Measurements from ENCODE around the gene KIAA1958. TPM values are rescaled to one million over a fixed set of nuclear protein-coding genes. Genes with fewer than 3 reads are reported as not detected.

The KIAA1958 gene
- total RNA-seq, 1 donor from 2014 or later, result 3.7 TPM

- Histone ChIP-seq H3K4me1 (ENCODE audit: control insufficient read depth in 3 of 3, insufficient read depth in 3 of 3, low read length in 3 of 3) (no peaks in the 10 kb centered on the region), H3K27me3 (ENCODE audit: control insufficient read depth in 3 of 3, insufficient read depth in 3 of 3, low read length in 3 of 3) (no peaks in the 10 kb centered on the region), H3K4me3 (ENCODE audit: low read length in 3 of 3) (no peak overlapping the region), H3K9ac (ENCODE audit: low read depth in 1 of 3, low read length in 3 of 3) (no peak overlapping the region), H3K9me3 (ENCODE audit: control insufficient read depth in 3 of 3, low read length in 3 of 3) (no peaks in the 10 kb centered on the region), H3K36me3 (ENCODE audit: control insufficient read depth in 3 of 3, insufficient read depth in 3 of 3, low read length in 3 of 3) (no peaks in the 10 kb centered on the region), H3K27ac (ENCODE audit: low read depth, low read length) (no peak overlapping the region)
These were observed 54.2 kb downstream of the KIAA1958 start for GRCh38 chr9:112540800-112541199.

GRCh38 chr9:112541685-112542084 is 55.1 kb downstream of the KIAA1958 start:
- H3K4me1 ChIP-seq (ENCODE audit: control insufficient read depth in 3 of 3, insufficient read depth in 3 of 3, low read length in 3 of 3), result no peaks in the 10 kb centered on the region
- H3K9ac ChIP-seq (ENCODE audit: low read depth in 1 of 3, low read length in 3 of 3), result no peak overlapping the region
- no peaks in the 10 kb centered on the region for H3K9me3 ChIP-seq (ENCODE audit: control insufficient read depth in 3 of 3, low read length in 3 of 3)
- no peak overlapping the region for H3K4me3 ChIP-seq (ENCODE audit: low read length in 3 of 3)
- no peak overlapping the region for H3K27ac ChIP-seq (ENCODE audit: low read depth, low read length)
- H3K27me3 ChIP-seq (ENCODE audit: control insufficient read depth in 3 of 3, insufficient read depth in 3 of 3, low read length in 3 of 3), result no peaks in the 10 kb centered on the region
- no peaks in the 10 kb centered on the region for H3K36me3 ChIP-seq (ENCODE audit: control insufficient read depth in 3 of 3, insufficient read depth in 3 of 3, low read length in 3 of 3)

GRCh38 chr9:112542593-112543292 is 56.1 kb downstream of the KIAA1958 start:
- H3K4me3 ChIP-seq (ENCODE audit: low read length in 3 of 3), result no peak overlapping the region
- no peak overlapping the region for H3K27ac ChIP-seq (ENCODE audit: low read depth, low read length)
- no peaks in the 10 kb centered on the region for H3K4me1 ChIP-seq (ENCODE audit: control insufficient read depth in 3 of 3, insufficient read depth in 3 of 3, low read length in 3 of 3)
- no peaks in the 10 kb centered on the region for H3K27me3 ChIP-seq (ENCODE audit: control insufficient read depth in 3 of 3, insufficient read depth in 3 of 3, low read length in 3 of 3)
- no peaks in the 10 kb centered on the region for H3K36me3 ChIP-seq (ENCODE audit: control insufficient read depth in 3 of 3, insufficient read depth in 3 of 3, low read length in 3 of 3)
- no peak overlapping the region for H3K9ac ChIP-seq (ENCODE audit: low read depth in 1 of 3, low read length in 3 of 3)
- no peaks in the 10 kb centered on the region for H3K9me3 ChIP-seq (ENCODE audit: control insufficient read depth in 3 of 3, low read length in 3 of 3)

GRCh38 chr9:112544477-112544876 is 57.9 kb downstream of the KIAA1958 start:
- H3K27me3 ChIP-seq (ENCODE audit: control insufficient read depth in 3 of 3, insufficient read depth in 3 of 3, low read length in 3 of 3), result no peaks in the 10 kb centered on the region
- no peaks in the 10 kb centered on the region for H3K4me1 ChIP-seq (ENCODE audit: control insufficient read depth in 3 of 3, insufficient read depth in 3 of 3, low read length in 3 of 3)
- H3K9me3 ChIP-seq (ENCODE audit: control insufficient read depth in 3 of 3, low read length in 3 of 3), result no peaks in the 10 kb centered on the region
- no peak overlapping the region for H3K27ac ChIP-seq (ENCODE audit: low read depth, low read length)
- no peak overlapping the region for H3K4me3 ChIP-seq (ENCODE audit: low read length in 3 of 3)
- H3K9ac ChIP-seq (ENCODE audit: low read depth in 1 of 3, low read length in 3 of 3), result no peak overlapping the region
- no peaks in the 10 kb centered on the region for H3K36me3 ChIP-seq (ENCODE audit: control insufficient read depth in 3 of 3, insufficient read depth in 3 of 3, low read length in 3 of 3)

GRCh38 chr9:112545237-112545636 is 58.6 kb downstream of the KIAA1958 start:
- Histone ChIP-seq H3K27ac (ENCODE audit: low read depth, low read length) (no peak overlapping the region), H3K4me1 (ENCODE audit: control insufficient read depth in 3 of 3, insufficient read depth in 3 of 3, low read length in 3 of 3) (no peaks in the 10 kb centered on the region), H3K27me3 (ENCODE audit: control insufficient read depth in 3 of 3, insufficient read depth in 3 of 3, low read length in 3 of 3) (no peaks in the 10 kb centered on the region), H3K9ac (ENCODE audit: low read depth in 1 of 3, low read length in 3 of 3) (no peak overlapping the region), H3K4me3 (ENCODE audit: low read length in 3 of 3) (no peak overlapping the region), H3K36me3 (ENCODE audit: control insufficient read depth in 3 of 3, insufficient read depth in 3 of 3, low read length in 3 of 3) (no peaks in the 10 kb centered on the region), H3K9me3 (ENCODE audit: control insufficient read depth in 3 of 3, low read length in 3 of 3) (no peaks in the 10 kb centered on the region)

- H3K27ac ChIP-seq (ENCODE audit: low read depth, low read length), result no peak overlapping the region
- H3K27me3 ChIP-seq (ENCODE audit: control insufficient read depth in 3 of 3, insufficient read depth in 3 of 3, low read length in 3 of 3), result no peaks in the 10 kb centered on the region
- H3K4me1 ChIP-seq (ENCODE audit: control insufficient read depth in 3 of 3, insufficient read depth in 3 of 3, low read length in 3 of 3), result no peaks in the 10 kb centered on the region
- H3K9me3 ChIP-seq (ENCODE audit: control insufficient read depth in 3 of 3, low read length in 3 of 3), result no peaks in the 10 kb centered on the region
- no peak overlapping the region for H3K9ac ChIP-seq (ENCODE audit: low read depth in 1 of 3, low read length in 3 of 3)
- H3K4me3 ChIP-seq (ENCODE audit: low read length in 3 of 3), result no peak overlapping the region
- H3K36me3 ChIP-seq (ENCODE audit: control insufficient read depth in 3 of 3, insufficient read depth in 3 of 3, low read length in 3 of 3), result no peaks in the 10 kb centered on the region
These were observed 59.8 kb downstream of the KIAA1958 start for GRCh38 chr9:112546149-112547012.

GRCh38 chr9:112548051-112548440 is 61.4 kb downstream of the KIAA1958 start:
- H3K36me3 ChIP-seq (ENCODE audit: control insufficient read depth in 3 of 3, insufficient read depth in 3 of 3, low read length in 3 of 3), result no peaks in the 10 kb centered on the region
- H3K27ac ChIP-seq (ENCODE audit: low read depth, low read length), result no peak overlapping the region
- no peak overlapping the region for H3K4me3 ChIP-seq (ENCODE audit: low read length in 3 of 3)
- H3K9ac ChIP-seq (ENCODE audit: low read depth in 1 of 3, low read length in 3 of 3), result no peak overlapping the region
- H3K27me3 ChIP-seq (ENCODE audit: control insufficient read depth in 3 of 3, insufficient read depth in 3 of 3, low read length in 3 of 3), result no peaks in the 10 kb centered on the region
- H3K4me1 ChIP-seq (ENCODE audit: control insufficient read depth in 3 of 3, insufficient read depth in 3 of 3, low read length in 3 of 3), result peaks cover 0 to 12% (median 5%) of the 10 kb centered on the region in 3 donors
- H3K9me3 ChIP-seq (ENCODE audit: control insufficient read depth in 3 of 3, low read length in 3 of 3), result no peaks in the 10 kb centered on the region

GRCh38 chr9:112548836-112549595 is 62.4 kb downstream of the KIAA1958 start:
- Histone ChIP-seq H3K27ac (ENCODE audit: low read depth, low read length) (no peak overlapping the region), H3K9me3 (ENCODE audit: control insufficient read depth in 3 of 3, low read length in 3 of 3) (no peaks in the 10 kb centered on the region), H3K9ac (ENCODE audit: low read depth in 1 of 3, low read length in 3 of 3) (no peak overlapping the region), H3K36me3 (ENCODE audit: control insufficient read depth in 3 of 3, insufficient read depth in 3 of 3, low read length in 3 of 3) (no peaks in the 10 kb centered on the region), H3K4me1 (ENCODE audit: control insufficient read depth in 3 of 3, insufficient read depth in 3 of 3, low read length in 3 of 3) (peaks cover 0 to 12% (median 5%) of the 10 kb centered on the region in 3 donors), H3K27me3 (ENCODE audit: control insufficient read depth in 3 of 3, insufficient read depth in 3 of 3, low read length in 3 of 3) (no peaks in the 10 kb centered on the region), H3K4me3 (ENCODE audit: low read length in 3 of 3) (no peak overlapping the region)

GRCh38 chr9:112550531-112550930 is 63.9 kb downstream of the KIAA1958 start:
- no peaks in the 10 kb centered on the region for H3K9me3 ChIP-seq (ENCODE audit: control insufficient read depth in 3 of 3, low read length in 3 of 3)
- no peak overlapping the region for H3K9ac ChIP-seq (ENCODE audit: low read depth in 1 of 3, low read length in 3 of 3)
- H3K27ac ChIP-seq (ENCODE audit: low read depth, low read length), result no peak overlapping the region
- H3K36me3 ChIP-seq (ENCODE audit: control insufficient read depth in 3 of 3, insufficient read depth in 3 of 3, low read length in 3 of 3), result no peaks in the 10 kb centered on the region
- no peaks in the 10 kb centered on the region for H3K27me3 ChIP-seq (ENCODE audit: control insufficient read depth in 3 of 3, insufficient read depth in 3 of 3, low read length in 3 of 3)
- H3K4me3 ChIP-seq (ENCODE audit: low read length in 3 of 3), result no peak overlapping the region
- H3K4me1 ChIP-seq (ENCODE audit: control insufficient read depth in 3 of 3, insufficient read depth in 3 of 3, low read length in 3 of 3), result peaks cover 0 to 12% (median 5%) of the 10 kb centered on the region in 3 donors

Data from skeletal muscle tissue (tissue), 4 donors.